Astrocyte of the spinal cord (primary cell): ENCODE data around the gene CHKA.

Source experiments
- DNase-seq: peaks from one replicate; pipeline ENCODE4 v3.0.0; 2011; ENCODE audit warnings: low read depth, low spot score
- H3K4me3 ChIP-seq: 2 replicates; pipeline ENCODE4 v1.5.1; 2011; ENCODE audit warnings: low read depth, mild to moderate bottlenecking, low read length, moderate library complexity
- in situ Hi-C: cut with HindIII; loops from 2 replicates; pipeline ENCODE4 v1.10.0; 2017; ENCODE audit warnings: low sequenced_read_pairs
- TF ChIP-seq, protein P1 (sequence below): IDR thresholded peaks from 2 replicates; pipeline ENCODE4 v1.5.1; 2012; ENCODE audit warnings: low read depth, mild to moderate bottlenecking, low read length, inconsistent platforms

The CHKA gene

DNA sequence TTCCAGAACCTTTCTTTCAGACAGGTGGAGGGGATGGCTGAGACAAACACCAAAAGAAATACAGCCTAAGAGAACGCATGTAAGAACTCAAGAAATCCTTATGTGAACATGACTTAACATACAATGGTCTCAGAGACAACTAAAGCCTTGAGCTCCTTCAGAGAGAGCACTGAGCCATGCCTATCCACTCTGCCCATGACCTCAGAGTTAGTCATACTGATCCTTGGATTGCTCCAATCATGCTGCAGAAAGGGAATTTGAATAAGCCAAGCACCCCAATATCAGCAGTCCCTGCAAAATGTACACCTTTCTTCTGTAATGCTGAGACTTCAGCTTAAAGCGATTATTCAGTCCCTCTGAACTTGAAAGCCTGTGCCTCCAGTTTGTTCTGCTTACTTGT lies 43.2 kb upstream of the CHKA start:
- TF ChIP-seq, protein P1, sequence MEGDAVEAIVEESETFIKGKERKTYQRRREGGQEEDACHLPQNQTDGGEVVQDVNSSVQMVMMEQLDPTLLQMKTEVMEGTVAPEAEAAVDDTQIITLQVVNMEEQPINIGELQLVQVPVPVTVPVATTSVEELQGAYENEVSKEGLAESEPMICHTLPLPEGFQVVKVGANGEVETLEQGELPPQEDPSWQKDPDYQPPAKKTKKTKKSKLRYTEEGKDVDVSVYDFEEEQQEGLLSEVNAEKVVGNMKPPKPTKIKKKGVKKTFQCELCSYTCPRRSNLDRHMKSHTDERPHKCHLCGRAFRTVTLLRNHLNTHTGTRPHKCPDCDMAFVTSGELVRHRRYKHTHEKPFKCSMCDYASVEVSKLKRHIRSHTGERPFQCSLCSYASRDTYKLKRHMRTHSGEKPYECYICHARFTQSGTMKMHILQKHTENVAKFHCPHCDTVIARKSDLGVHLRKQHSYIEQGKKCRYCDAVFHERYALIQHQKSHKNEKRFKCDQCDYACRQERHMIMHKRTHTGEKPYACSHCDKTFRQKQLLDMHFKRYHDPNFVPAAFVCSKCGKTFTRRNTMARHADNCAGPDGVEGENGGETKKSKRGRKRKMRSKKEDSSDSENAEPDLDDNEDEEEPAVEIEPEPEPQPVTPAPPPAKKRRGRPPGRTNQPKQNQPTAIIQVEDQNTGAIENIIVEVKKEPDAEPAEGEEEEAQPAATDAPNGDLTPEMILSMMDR, result no peak
- in situ Hi-C loops, result no loop called here
- H3K4me3 ChIP-seq, result no peak overlapping the region
- DNase-seq, result peak; percentile 36

DNA sequence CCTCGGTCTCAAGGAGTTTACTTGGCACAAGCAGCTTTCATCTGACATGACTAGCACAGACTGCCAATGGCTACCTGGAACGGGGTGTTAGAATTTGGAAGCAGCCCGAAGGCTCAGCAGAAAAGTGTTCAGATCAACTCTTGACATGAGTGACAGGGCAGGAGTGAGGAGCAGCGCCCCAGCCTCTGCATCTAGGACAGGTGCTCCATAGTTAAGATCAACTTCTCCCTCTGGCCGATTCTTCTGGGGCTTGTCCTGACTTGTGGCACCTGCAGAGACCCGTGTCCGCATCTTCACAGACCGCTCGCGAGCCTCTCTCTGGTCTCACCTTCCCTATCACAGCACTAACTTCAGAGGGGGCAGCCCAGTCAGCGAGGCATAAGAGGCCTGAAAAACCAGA lies 42.5 kb upstream of the CHKA start:
- DNase-seq, result no peak
- in situ Hi-C loops, result no loop called here
- no peak overlapping the region for H3K4me3 ChIP-seq
- TF ChIP-seq, protein P1, result no peak

DNA sequence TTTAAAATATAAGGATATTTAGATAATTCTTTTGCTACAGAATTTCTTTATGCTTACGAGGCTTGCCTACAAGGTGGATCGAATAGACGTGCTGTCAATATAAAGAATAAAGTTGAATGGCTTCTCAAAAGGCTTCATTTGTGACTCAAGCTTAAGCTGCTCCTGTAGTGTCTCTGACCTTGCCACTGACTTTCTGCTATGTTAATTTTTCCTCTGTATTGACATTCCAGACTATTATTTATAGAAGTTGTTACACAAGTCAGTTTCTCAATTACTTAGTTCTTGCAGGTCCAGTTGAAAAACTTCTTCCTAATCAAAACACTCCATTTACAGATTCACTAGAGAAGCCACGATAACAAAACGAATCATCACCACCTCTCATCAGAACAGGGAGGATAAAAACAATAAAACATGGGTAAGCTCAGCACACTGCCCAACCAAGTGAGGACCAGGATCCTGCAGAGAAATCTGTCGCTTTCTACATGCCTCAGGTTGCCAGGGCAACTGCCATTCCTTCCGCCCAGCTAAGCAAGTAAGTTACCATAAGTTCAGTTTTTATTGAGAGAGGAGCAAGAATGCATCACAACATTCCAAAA lies 39.0 kb upstream of the CHKA start:
- TF ChIP-seq, protein P1, result no peak
- in situ Hi-C loops, result no loop called here
- no peak overlapping the region for H3K4me3 ChIP-seq
- no peak for DNase-seq

DNA sequence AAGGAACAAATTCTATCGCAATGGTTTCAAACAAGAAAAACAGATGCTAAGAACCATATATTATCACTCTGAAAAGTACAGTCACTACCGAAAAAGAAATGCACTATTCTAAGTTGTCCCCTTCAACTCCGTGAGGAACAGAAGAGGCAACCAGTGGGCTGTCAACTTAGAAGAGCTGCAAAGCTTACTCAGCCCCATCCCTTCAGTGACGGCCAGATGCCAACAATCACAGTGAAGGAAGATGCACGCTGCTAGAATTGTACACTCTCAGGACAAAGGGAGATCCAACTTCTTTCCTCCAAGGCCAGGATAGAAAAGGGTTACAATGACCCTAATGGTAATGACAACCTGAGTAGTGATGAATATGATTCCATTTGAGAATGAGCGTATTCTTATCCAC lies 38.5 kb upstream of the CHKA start:
- no peak for DNase-seq
- TF ChIP-seq, protein P1, result no peak
- no peak overlapping the region for H3K4me3 ChIP-seq
- in situ Hi-C loops, result no loop called here

DNA sequence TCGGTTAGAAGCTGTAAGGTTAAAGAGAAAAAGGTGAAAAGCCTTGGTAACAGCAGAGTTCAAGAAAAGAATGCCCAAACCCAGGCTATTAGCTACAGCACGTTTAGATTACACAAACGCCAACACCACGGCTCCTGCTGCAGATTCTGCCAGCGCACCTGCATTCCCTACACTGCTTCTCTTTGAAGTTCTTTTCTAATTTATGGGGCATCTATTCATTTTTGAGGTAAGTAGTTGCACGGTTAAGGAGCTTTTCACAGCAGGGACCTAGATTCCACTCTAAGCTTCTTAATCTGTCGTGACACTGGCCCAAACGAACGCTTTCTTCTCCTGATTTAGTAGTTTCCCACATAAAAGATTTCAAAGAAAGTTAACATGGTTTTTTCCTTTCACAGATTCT lies 38.0 kb upstream of the CHKA start:
- H3K4me3 ChIP-seq, result no peak overlapping the region
- DNase-seq, result no peak
- TF ChIP-seq, protein P1, result no peak
- in situ Hi-C loops, result no loop called here

DNA sequence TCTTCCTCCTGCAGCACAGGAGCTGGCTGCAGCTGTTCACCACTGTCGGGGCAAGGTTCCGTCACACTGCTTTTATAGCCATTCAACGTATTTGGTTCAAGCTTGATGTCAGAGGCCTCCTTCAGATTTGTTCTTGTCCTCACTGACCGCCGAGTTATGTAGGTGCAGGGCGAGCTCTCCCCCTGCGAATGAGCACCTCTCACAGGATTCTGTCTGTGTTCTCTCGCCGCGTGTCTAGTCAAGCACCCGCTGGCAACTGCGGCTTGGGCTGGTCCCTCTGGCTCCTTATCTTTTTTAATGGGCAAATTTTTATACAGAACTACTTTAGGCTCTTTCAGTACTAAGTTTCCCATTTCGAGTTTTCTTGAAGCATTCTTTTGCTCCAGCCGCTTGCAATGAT lies 37.4 kb upstream of the CHKA start:
- in situ Hi-C loops, result no loop called here
- TF ChIP-seq, protein P1, result no peak
- no peak overlapping the region for H3K4me3 ChIP-seq
- no peak for DNase-seq

DNA sequence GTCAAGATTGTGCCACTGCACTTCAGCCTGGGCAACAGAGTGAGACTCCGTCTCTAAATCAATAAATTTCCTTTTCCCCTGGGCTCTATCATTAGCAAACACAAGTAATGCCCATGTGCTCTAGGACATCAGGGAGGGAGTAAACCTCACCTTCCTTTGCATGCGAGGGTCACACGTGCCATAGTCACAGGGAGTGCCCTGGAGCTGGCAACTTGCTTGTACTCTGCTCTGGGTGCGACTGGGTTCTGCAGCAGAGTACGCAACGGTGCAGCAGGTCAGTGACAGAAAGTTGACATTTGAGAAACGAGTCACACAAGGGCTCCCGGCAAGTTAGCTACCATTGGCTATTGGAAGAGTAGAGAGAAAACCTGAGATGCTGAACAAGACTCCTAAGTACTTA lies 32.6 kb upstream of the CHKA start:
- no peak overlapping the region for H3K4me3 ChIP-seq
- TF ChIP-seq, protein P1, result no peak
- no peak for DNase-seq
- in situ Hi-C loops, result no loop called here
